Right kidney (tissue), 1 donor: Measurements from ENCODE around the gene UNC5CL.

Source experiments
- DNase-seq: peaks from one replicate; pipeline ENCODE4 v3.0.0-alpha.2; 2016

The UNC5CL gene

GRCh38 chr6:41002168-41002567 is 36.9 kb downstream of the UNC5CL start:
- no peak for DNase-seq

GRCh38 chr6:41000248-41000647 is 38.8 kb downstream of the UNC5CL start:
- DNase-seq = no peak

- no peak for DNase-seq
These were observed 39.5 kb downstream of the UNC5CL start for GRCh38 chr6:40999569-40999968.

- no peak for DNase-seq
These were observed 40.4 kb downstream of the UNC5CL start for GRCh38 chr6:40998661-40999060.

GRCh38 chr6:40997234-40997957 is 41.6 kb downstream of the UNC5CL start:
- no peak for DNase-seq

- DNase-seq = peak; percentile 56
These were observed 42.3 kb downstream of the UNC5CL start for GRCh38 chr6:40996591-40997233.

GRCh38 chr6:40992746-40993145 is 46.3 kb downstream of the UNC5CL start:
- DNase-seq = peak; percentile 9

GRCh38 chr6:40990301-40990700 is 48.7 kb downstream of the UNC5CL start:
- no peak for DNase-seq

- no peak for DNase-seq
These were observed 49.5 kb downstream of the UNC5CL start for GRCh38 chr6:40989204-40990169.

- DNase-seq = no peak
These were observed 50.4 kb downstream of the UNC5CL start for GRCh38 chr6:40988634-40989033.

- DNase-seq = peak; percentile 26
These were observed 51.9 kb downstream of the UNC5CL start for GRCh38 chr6:40986921-40987819.

GRCh38 chr6:40986364-40986763 is 52.7 kb downstream of the UNC5CL start:
- DNase-seq = no peak

GRCh38 chr6:40983752-40984151 is 55.3 kb downstream of the UNC5CL start:
- no peak for DNase-seq

GRCh38 chr6:40982917-40983316 is 56.1 kb downstream of the UNC5CL start:
- no peak for DNase-seq

- DNase-seq = no peak
These were observed 60.2 kb downstream of the UNC5CL start for GRCh38 chr6:40978687-40979289.

GRCh38 chr6:40977695-40978094 is 61.3 kb downstream of the UNC5CL start:
- DNase-seq = no peak

GRCh38 chr6:40977085-40977484 is 61.9 kb downstream of the UNC5CL start:
- no peak for DNase-seq
